Endodermal cell (in vitro differentiated cells): ENCODE data around the gene SLC6A8. TPM values are rescaled to one million over a fixed set of nuclear protein-coding genes. Genes with fewer than 3 reads are reported as not detected.
A peak's percentile ranks its signal among the peaks of the same experiment; 100 is the strongest.

Source experiments
- DNase-seq: peaks from one replicate; pipeline ENCODE4 v3.0.0-alpha.2; 2017
- H3K27ac ChIP-seq: 2 replicates; pipeline ENCODE4 v1.5.1; 2013; ENCODE audit warnings: mild to moderate bottlenecking, low read depth, low read length, moderate library complexity
- H3K27me3 ChIP-seq: 2 replicates; pipeline ENCODE4 v1.6.1; 2013; ENCODE audit warnings: mild to moderate bottlenecking, low read length, moderate library complexity; ENCODE audit not compliant: insufficient read depth, control insufficient read depth, poor library complexity, severe bottlenecking
- H3K36me3 ChIP-seq: 2 replicates; pipeline ENCODE4 v1.7.0; 2013; ENCODE audit warnings: mild to moderate bottlenecking, low read length, moderate library complexity; ENCODE audit not compliant: control insufficient read depth, insufficient read depth
- H3K4me1 ChIP-seq: one replicate; pipeline ENCODE4 v1.7.0; 2013; ENCODE audit warnings: low read length; ENCODE audit not compliant: control insufficient read depth, insufficient read depth
- H3K4me3 ChIP-seq: 2 replicates; pipeline ENCODE4 v1.5.1; 2013; ENCODE audit warnings: mild to moderate bottlenecking, low read length, moderate library complexity
- H3K9ac ChIP-seq: 2 replicates; pipeline ENCODE4 v1.6.1; 2013; ENCODE audit warnings: mild to moderate bottlenecking, low read length, moderate library complexity; ENCODE audit not compliant: poor library complexity, severe bottlenecking; ENCODE audit errors: extremely low read depth
- H3K9me3 ChIP-seq: 2 replicates; pipeline ENCODE4 v1.6.1; 2013; ENCODE audit warnings: mild to moderate bottlenecking, low read length, moderate library complexity; ENCODE audit not compliant: control insufficient read depth
- H3K27ac Mint-ChIP-seq: 2 replicates; pipeline ENCODE4 v1.8.0; 2020; ENCODE audit warnings: mixed read lengths
- H3K27me3 Mint-ChIP-seq: 2 replicates; pipeline ENCODE4 v1.8.0; 2021; ENCODE audit warnings: mild to moderate bottlenecking, mixed read lengths; ENCODE audit not compliant: insufficient read depth
- H3K36me3 Mint-ChIP-seq: 2 replicates; pipeline ENCODE4 v1.8.0; 2020; ENCODE audit warnings: low read depth, mixed read lengths
- H3K4me1 Mint-ChIP-seq: 2 replicates; pipeline ENCODE4 v1.8.0; 2020; ENCODE audit warnings: mixed read lengths
- H3K4me3 Mint-ChIP-seq: 2 replicates; pipeline ENCODE4 v1.8.0; 2020; ENCODE audit warnings: mild to moderate bottlenecking, moderate library complexity, mixed read lengths
- H3K9me3 Mint-ChIP-seq: 2 replicates; pipeline ENCODE4 v1.8.0; 2020; ENCODE audit warnings: mild to moderate bottlenecking, mixed read lengths
- WGBS, 2 experiments: methylation state at CpG; one replicate each; pipeline versions ENCODE4 v1.1.5 to v1.1.7; 2013; ENCODE audit warnings: missing lambda C conversion rate in 2 of 2, mixed read lengths in 1 of 2; ENCODE audit not compliant: insufficient coverage in 1 of 2, insufficient read length in 1 of 2; 5-methylcytosine and 5-hydroxymethylcytosine counted together
- total RNA-seq, 2 donors: library from RNA; stranded (reverse); fragmentation: NEBNext Ultra II Directional in 1 of 2; extraction: Animal tissue kit (Norgen Biotek cat#: 25700) in 1 of 2; gene quantifications; 2 replicates in 1 of 2; 3 replicates in 1 of 2; pipeline ENCODE4 v1.2.1, GENCODE V29; 2021
- TF ChIP-seq, protein P1 (sequence below): fragments of 200-600 bp; sonication (generic); conservative IDR thresholded peaks from 2 replicates; pipeline ENCODE4 v1.5.0; 2021; ENCODE audit warnings: antibody characterized with exemption, mild to moderate bottlenecking

The SLC6A8 gene
- total RNA-seq, 2 donors from 2014 or later: 57.6 to 121 TPM

DNA sequence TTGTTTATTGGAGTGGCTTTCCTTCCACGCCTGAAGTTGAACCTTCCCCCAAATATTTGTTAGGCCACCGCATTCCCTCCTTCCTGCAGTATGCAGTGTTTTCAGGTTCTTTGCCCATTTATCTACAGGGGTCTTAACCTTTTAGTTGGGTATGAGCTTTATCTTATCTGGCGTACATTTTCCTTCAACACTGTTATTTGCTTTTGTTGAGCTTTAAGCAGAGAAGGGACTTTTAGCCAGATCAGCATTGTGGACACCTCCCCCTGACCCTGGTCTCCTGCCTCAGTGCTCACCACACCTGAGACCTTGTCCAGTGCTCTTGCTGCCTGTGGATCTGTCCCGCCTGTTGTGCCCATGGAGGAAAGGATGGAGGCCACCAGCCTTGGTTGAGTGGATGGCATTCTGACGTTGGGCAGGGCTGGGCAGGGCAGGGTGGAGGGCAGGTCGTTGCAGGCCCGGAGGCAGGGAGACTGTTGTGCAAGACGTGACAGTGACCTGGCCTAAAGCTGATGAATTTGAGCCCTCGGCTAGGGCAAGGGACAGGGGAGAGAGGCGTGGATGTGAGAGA lies 41.7 kb upstream of the SLC6A8 start:
- Mint-ChIP-seq H3K27me3 (peaks cover 67% of the 10 kb centered on the region), H3K4me1 (peaks cover 3% of the 10 kb centered on the region), H3K27ac (no peak overlapping the region), H3K4me3 (no peak overlapping the region), H3K9me3 (peaks cover 48% of the 10 kb centered on the region), H3K36me3 (no peaks in the 10 kb centered on the region)
- WGBS, 2 experiments: 72 to 88% methylated on average over 2 to 10 of the region's 10 CpGs
- DNase-seq: peak; percentile 38
- H3K9me3 ChIP-seq: no peaks in the 10 kb centered on the region
- H3K36me3 ChIP-seq: no peaks in the 10 kb centered on the region
- no peak overlapping the region for H3K9ac ChIP-seq
- H3K4me1 ChIP-seq: no peaks in the 10 kb centered on the region
- TF ChIP-seq, protein P1, sequence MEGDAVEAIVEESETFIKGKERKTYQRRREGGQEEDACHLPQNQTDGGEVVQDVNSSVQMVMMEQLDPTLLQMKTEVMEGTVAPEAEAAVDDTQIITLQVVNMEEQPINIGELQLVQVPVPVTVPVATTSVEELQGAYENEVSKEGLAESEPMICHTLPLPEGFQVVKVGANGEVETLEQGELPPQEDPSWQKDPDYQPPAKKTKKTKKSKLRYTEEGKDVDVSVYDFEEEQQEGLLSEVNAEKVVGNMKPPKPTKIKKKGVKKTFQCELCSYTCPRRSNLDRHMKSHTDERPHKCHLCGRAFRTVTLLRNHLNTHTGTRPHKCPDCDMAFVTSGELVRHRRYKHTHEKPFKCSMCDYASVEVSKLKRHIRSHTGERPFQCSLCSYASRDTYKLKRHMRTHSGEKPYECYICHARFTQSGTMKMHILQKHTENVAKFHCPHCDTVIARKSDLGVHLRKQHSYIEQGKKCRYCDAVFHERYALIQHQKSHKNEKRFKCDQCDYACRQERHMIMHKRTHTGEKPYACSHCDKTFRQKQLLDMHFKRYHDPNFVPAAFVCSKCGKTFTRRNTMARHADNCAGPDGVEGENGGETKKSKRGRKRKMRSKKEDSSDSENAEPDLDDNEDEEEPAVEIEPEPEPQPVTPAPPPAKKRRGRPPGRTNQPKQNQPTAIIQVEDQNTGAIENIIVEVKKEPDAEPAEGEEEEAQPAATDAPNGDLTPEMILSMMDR: no peak
- no peak overlapping the region for H3K4me3 ChIP-seq
- H3K27me3 ChIP-seq: peaks cover 75% of the 10 kb centered on the region
- no peak overlapping the region for H3K27ac ChIP-seq

DNA sequence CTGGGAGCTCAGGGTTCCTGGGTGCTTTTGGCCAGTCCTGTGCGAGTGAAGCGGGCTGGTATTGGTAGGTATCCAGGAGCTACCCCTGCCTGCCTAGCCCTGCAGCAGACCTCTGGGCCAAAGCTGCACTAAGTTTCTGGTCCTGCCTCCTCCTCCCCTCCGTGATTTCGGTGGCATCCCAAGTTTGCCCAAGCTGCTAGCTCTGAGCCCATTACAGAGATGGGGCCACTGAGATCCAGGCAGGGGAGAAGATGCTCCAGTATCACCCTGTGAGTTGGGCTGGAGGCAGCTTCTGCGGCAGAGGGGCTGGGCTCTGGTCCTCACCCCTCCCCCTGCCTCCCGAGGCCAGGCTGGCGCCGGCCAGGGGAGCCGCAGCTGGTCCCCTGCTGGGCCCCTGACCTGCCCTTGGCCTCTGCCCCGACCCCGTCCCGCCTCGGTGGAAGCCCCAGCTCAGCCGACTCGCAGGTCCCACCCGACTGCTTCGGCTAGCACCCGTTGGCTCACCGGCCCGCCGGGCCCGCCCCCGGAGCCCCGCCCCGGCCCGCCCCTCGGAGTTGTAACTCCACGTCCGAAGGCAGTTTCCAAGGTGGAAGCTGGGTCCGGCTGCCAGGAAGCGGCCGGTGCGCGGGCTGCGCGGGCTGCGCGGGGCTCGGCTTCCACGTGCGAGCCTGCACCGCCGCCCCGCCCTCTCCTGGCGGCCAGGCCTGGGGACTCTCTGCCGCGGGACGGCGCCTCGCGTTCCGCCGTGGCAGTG lies 40.9 kb upstream of the SLC6A8 start, which contains the start of gene DUSP9:
DUSP9 (plus strand) TSS at position 584 of the 754 bp plus-strand sequence. CDS start 751 bp downstream, outside the sequence.
- Mint-ChIP-seq H3K4me3 (no peak within 1 kb of the TSS), H3K27ac (no peak within 1 kb of the TSS), H3K4me1 (no peaks in the 10 kb centered on the region), H3K9me3 (peaks cover 50% of the 10 kb centered on the region), H3K27me3 (peaks cover 59% of the 10 kb centered on the region), H3K36me3 (no peaks in the 10 kb centered on the region)
- Histone ChIP-seq H3K27me3 (peaks cover 67% of the 10 kb centered on the region), H3K36me3 (no peaks in the 10 kb centered on the region), H3K9me3 (no peaks in the 10 kb centered on the region), H3K4me3 (no peak within 1 kb of the TSS), H3K27ac (no peak within 1 kb of the TSS), H3K4me1 (no peaks in the 10 kb centered on the region), H3K9ac (no peak within 1 kb of the TSS)
- TF ChIP-seq, protein P1: no peak
- WGBS, 2 experiments: 0 to 6% methylated on average over 1 to 53 of the region's 53 CpGs
- peak; percentile 91 for DNase-seq

DNA sequence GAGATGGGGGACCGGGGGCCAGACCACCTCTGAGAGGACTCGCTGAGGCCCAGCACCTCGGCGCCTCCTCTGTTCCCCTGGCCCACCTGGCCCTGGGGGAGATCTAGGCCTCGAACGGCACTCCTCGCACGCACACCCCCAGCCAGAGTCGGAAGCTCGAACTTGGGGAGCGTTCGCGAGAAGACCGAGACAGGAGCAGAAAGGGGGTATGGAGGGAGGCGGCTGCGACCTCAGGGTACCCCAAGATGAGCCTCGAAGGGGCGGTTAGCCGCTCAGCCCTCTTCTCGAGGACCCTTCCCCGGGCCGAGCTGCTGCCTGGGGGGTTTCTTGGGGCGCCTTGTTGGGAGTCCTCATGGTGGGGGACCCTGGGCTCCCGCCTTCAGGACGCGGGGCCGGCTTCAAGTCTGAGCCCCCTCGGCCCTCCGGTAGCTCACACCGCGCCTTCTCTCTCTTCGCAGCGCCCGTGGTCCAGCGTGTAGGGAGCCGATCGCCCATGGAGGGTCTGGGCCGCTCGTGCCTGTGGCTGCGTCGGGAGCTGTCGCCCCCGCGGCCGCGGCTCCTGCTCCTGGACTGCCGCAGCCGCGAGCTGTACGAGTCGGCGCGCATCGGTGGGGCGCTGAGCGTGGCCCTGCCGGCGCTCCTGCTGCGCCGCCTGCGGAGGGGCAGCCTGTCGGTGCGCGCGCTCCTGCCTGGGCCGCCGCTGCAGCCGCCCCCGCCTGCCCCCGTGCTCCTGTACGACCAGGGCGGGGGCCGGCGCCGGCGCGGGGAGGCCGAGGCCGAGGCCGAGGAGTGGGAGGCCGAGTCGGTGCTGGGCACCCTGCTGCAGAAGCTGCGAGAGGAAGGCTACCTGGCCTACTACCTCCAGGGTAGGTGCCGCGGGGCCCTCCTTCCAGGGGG lies 40.0 kb upstream of the SLC6A8 start:
- Histone ChIP-seq H3K9ac (no peak overlapping the region), H3K27ac (no peak overlapping the region), H3K4me3 (no peak overlapping the region), H3K27me3 (peaks cover 62% of the 10 kb centered on the region), H3K9me3 (no peaks in the 10 kb centered on the region), H3K4me1 (no peaks in the 10 kb centered on the region), H3K36me3 (no peaks in the 10 kb centered on the region)
- Mint-ChIP-seq H3K9me3 (peaks cover 56% of the 10 kb centered on the region), H3K4me3 (no peak overlapping the region), H3K4me1 (no peaks in the 10 kb centered on the region), H3K27me3 (peaks cover 56% of the 10 kb centered on the region), H3K36me3 (no peaks in the 10 kb centered on the region), H3K27ac (no peak overlapping the region)
- WGBS, 2 experiments: 15 to 18% methylated on average over 4 to 84 of the region's 85 CpGs
- peak; percentile 47 for DNase-seq
- TF ChIP-seq, protein P1: no peak
